ENCODE measurements around the gene C11orf71. TPM values are rescaled to one million over a fixed set of nuclear protein-coding genes. Genes with fewer than 3 reads are reported as not detected.
A peak's percentile ranks its signal among the peaks of the same experiment; 100 is the strongest.

The C11orf71 gene, protein sequence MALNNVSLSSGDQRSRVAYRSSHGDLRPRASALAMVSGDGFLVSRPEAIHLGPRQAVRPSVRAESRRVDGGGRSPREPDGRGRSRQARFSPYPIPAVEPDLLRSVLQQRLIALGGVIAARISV
- 1 to 10 TPM; 5.7 to 6.2 TPM for total RNA-seq

DNA sequence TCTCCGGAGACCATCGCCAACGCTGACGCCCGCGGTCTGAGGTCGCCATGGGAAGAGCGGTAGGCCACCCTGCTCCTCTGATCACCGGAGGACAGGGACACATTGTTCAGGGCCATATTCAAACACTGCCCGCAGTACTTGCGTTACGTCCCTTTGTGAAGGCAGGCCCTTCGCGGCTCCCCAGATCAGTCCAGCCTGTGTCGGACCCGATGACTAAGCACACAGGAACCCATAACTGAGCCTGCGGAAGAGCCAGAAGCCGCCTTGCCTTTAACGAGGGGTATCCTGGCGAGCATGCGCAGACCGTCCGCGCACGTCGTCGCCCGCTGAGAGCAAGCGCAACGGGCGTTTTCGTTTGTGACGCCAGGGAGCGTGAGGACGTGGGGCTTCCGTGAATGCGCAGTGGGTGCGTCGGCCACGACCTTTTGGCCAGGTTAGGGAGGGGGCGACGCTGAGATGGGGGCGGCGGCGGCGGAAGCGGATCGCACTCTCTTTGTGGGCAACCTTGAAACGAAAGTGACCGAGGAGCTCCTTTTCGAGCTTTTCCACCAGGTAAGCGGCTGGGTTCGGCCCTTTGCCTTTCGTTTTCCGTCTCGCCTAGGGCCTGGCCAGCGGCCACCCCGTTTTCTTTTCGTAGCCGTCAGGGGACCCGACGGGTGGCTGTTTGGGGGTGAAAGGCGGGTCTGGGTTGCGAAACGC lies at the start of gene C11orf71, which contains the start of gene RBM7:
TSS of gene C11orf71 (minus strand) at position 296 of the 699 bp plus-strand sequence. CDS start at position 116, 180 bp downstream.
TSS of gene RBM7 (plus strand) at position 451 of the 699 bp plus-strand sequence. CDS start at position 457, 6 bp downstream.
- Mint-ChIP-seq H3K4me3 (peak within 1 kb of the TSS; percentile 89), H3K27ac (peak within 1 kb of the TSS; percentile 98), H3K4me1 (peaks cover 39% of the 10 kb centered on the region), H3K36me3 (peaks cover 35% of the 10 kb centered on the region), H3K9me3 (no peaks in the 10 kb centered on the region), H3K27me3 (no peaks in the 10 kb centered on the region)
- DNase-seq, result peak; percentile 97

GRCh38 chr11:114449845-114450244 lies 49.5 kb upstream of the C11orf71 start:
- no peaks in the 10 kb centered on the region for H3K9me3 Mint-ChIP-seq
- no peak for DNase-seq
- H3K27ac Mint-ChIP-seq, result no peak overlapping the region
- no peaks in the 10 kb centered on the region for H3K27me3 Mint-ChIP-seq
- peaks cover 20% of the 10 kb centered on the region for H3K36me3 Mint-ChIP-seq
- no peaks in the 10 kb centered on the region for H3K4me1 Mint-ChIP-seq
- H3K4me3 Mint-ChIP-seq, result no peak overlapping the region

DNA sequence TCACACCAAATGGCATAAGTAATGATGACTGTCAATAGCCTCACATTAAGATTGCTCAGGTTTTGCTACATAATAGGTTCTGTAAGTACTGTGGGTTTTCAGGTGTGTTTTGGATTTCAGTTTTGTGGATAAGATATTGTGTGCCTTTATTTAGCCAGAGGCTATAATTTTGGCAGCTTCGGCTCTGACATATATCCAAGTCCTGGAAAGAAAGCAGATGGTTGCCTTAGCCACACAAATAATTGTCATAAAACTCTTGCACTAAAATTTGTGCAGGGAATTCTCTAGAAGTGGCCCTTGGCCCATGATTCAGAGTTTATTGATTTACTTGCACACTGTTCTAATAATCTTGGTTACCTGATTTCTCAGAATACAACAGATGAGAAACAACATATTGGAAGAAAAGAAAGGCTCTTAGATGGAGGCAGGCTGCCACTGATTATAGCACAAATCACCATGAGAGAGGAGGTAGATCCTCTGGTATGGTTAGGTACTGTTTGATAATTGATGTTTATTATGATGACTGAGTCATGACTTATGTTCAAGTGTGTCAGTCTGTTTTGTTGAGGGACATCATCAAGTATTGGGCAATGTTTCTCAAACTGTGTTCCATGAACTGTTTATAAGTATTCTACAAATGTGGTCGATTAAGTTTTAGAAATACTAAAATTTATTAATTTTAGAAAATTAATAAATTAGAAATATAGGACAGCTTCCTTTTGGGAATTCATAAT lies 48.6 kb upstream of the C11orf71 start:
- no peak overlapping the region for H3K4me3 Mint-ChIP-seq
- H3K36me3 Mint-ChIP-seq, result peaks cover 24% of the 10 kb centered on the region
- DNase-seq, result no peak
- H3K4me1 Mint-ChIP-seq, result no peaks in the 10 kb centered on the region
- no peaks in the 10 kb centered on the region for H3K27me3 Mint-ChIP-seq
- H3K27ac Mint-ChIP-seq, result no peak overlapping the region
- no peaks in the 10 kb centered on the region for H3K9me3 Mint-ChIP-seq

DNA sequence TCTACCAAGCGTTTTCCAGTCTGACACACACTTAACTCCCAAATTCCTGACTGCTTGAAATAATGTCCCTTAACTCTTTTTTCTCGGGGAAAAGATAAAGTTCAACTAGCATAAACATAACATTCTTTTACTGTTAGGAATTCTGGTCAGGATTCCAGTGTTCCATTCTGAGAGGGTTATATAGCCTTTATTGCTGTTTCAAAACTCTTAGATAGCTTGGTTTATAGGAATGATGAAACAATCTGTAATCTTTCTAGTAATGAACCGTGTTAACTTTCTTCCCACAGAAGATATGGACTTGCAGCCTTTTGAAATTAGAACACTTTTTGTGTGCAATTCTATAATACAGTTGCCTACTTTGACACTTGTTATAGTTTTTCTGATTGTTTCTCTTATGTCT lies 47.6 kb upstream of the C11orf71 start:
- peaks cover 21% of the 10 kb centered on the region for H3K36me3 Mint-ChIP-seq
- H3K4me1 Mint-ChIP-seq, result no peaks in the 10 kb centered on the region
- H3K4me3 Mint-ChIP-seq, result no peak overlapping the region
- H3K27ac Mint-ChIP-seq, result no peak overlapping the region
- H3K27me3 Mint-ChIP-seq, result no peaks in the 10 kb centered on the region
- DNase-seq, result no peak
- H3K9me3 Mint-ChIP-seq, result no peaks in the 10 kb centered on the region

DNA sequence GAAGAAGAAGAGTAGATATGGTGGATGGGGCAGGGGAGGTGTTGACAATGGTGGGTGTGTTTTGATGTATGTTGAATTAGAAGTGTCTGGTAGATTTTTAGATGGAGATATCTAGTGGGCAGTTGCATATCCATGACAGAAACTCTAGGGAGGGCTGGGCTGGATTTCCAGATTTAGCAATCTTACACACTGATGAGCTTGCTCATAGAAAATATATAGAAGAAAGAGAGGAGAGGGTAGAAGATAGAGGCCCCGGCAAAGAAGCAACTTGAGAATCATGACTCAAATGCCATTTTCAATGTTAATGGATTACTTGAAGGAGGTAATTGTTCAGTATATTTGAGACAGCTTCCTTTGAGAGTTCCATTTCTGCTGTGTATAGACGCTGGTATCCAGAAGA lies 47.1 kb upstream of the C11orf71 start:
- Mint-ChIP-seq H3K4me3 (no peak overlapping the region), H3K4me1 (no peaks in the 10 kb centered on the region), H3K27me3 (no peaks in the 10 kb centered on the region), H3K27ac (no peak overlapping the region), H3K9me3 (no peaks in the 10 kb centered on the region), H3K36me3 (peaks cover 21% of the 10 kb centered on the region)
- no peak for DNase-seq

DNA sequence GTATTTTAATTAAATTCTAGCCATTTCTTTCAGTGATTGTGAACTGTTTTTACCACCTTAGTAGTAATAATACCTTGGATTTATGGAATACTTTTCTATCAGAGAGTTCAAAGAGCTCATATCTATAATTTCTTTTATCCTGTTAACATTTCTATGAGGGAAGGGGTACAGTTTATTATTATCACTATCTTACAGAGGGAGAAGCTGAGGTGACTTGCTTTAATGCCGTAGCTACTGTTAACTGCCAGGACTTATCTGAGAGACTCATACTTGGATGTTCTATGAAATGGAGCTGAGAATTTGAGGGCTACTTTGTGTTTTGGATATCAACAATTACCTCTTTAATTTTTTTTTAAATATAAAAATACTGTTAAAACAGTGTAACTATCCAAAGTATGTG lies 42.2 kb upstream of the C11orf71 start:
- Mint-ChIP-seq H3K4me1 (peaks cover 24% of the 10 kb centered on the region), H3K27me3 (no peaks in the 10 kb centered on the region), H3K36me3 (peaks cover 21% of the 10 kb centered on the region), H3K27ac (no peak overlapping the region), H3K9me3 (no peaks in the 10 kb centered on the region), H3K4me3 (no peak overlapping the region)
- no peak for DNase-seq

DNA sequence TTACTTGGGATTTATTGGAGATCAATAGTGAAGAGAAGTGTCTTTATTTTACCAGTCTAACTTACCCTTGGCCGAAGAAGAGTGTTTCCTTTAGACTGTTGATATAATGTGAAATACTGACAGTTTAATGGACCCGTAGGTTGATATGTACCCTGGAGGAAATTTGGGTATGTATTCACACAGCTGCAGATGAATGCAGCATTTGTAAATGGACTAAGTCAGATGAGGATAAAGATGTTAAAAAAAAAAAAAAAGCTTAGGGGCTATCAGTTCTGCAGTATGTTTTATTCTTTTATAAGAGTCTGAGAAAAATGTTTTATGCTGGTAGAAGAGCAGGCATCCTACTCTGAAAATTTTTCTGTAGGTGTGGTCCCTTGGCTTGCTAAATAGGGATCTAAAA lies 41.6 kb upstream of the C11orf71 start:
- DNase-seq, result no peak
- H3K4me1 Mint-ChIP-seq, result peaks cover 24% of the 10 kb centered on the region
- no peaks in the 10 kb centered on the region for H3K9me3 Mint-ChIP-seq
- H3K36me3 Mint-ChIP-seq, result peaks cover 17% of the 10 kb centered on the region
- H3K27me3 Mint-ChIP-seq, result no peaks in the 10 kb centered on the region
- H3K27ac Mint-ChIP-seq, result no peak overlapping the region
- H3K4me3 Mint-ChIP-seq, result no peak overlapping the region

DNA sequence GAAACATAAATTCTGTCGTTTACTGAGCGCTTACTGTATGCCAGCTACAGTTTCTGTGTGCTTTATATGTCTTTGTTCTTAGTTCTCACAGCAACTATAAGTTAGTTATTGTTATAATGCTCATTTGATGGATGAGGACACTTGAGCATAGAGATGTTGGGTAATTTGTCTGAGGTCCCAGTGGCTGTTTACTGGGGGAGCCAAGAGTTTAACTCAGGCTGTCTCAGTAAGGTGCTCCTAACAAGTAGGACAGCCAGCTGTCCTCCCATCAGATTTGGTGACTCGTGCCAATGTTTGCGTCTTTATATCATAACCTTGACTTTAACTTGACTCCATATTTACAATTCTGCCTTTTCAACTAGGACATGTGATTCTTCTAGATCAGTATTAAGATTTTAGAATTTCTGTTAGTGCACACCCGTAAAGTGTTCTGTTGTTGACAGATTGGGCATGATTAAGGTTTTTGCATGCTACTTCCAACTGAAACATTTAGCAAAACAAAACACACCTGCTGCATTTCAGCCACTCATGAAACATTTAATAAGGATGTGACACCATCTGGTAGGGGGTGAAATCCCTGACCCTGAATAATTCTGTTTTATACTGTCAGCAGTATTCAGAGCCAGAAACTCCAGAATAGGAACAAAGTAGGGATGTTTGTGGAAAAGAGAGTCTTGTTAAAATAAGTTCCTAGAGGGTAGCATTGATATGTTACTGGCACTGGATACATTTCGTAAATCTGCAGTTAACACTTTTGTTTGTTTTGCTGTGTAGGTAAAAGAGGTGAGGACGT lies 40.9 kb upstream of the C11orf71 start:
- peaks cover 24% of the 10 kb centered on the region for H3K4me1 Mint-ChIP-seq
- H3K4me3 Mint-ChIP-seq, result no peak overlapping the region
- no peaks in the 10 kb centered on the region for H3K27me3 Mint-ChIP-seq
- H3K36me3 Mint-ChIP-seq, result peaks cover 11% of the 10 kb centered on the region
- no peak for DNase-seq
- H3K27ac Mint-ChIP-seq, result peak overlapping the region; percentile 8
- no peaks in the 10 kb centered on the region for H3K9me3 Mint-ChIP-seq

GRCh38 chr11:114440121-114440860 lies 40.0 kb upstream of the C11orf71 start:
- no peak for DNase-seq
- Mint-ChIP-seq H3K27me3 (no peaks in the 10 kb centered on the region), H3K4me3 (peak overlapping the region; percentile 98), H3K27ac (peak overlapping the region; percentile 89), H3K4me1 (peaks cover 24% of the 10 kb centered on the region), H3K9me3 (no peaks in the 10 kb centered on the region), H3K36me3 (peaks cover 10% of the 10 kb centered on the region)

GRCh38 chr11:114439229-114440120 lies 39.2 kb upstream of the C11orf71 start, which contains the start of gene REXO2:
TSS of gene REXO2 (plus strand) at chr11:114439467. CDS start at chr11:114439529, 62 bp downstream.
- Mint-ChIP-seq H3K27ac (peak within 1 kb of the TSS; percentile 89), H3K4me3 (peak within 1 kb of the TSS; percentile 98), H3K36me3 (peaks cover 7% of the 10 kb centered on the region), H3K9me3 (no peaks in the 10 kb centered on the region), H3K4me1 (peaks cover 24% of the 10 kb centered on the region), H3K27me3 (no peaks in the 10 kb centered on the region)
- peak; percentile 92 for DNase-seq

DNA sequence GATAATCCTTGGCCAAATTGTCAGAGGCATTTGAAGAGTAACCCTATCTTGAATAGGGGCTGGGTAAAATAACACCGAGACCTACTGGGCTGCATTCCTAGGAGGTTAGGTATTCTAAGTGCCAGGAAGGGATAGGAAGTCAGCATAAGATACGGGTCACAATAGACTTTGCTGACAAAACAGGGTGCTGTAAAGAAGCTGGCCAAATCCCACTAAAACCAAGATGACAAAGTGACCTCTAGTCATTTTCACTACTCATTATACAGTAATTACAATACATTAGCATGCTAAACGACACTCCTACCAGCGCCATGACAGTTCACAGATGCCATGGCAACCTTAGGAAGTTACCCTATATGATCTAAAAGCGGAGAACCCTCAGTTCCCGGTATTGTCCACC lies 38.0 kb upstream of the C11orf71 start:
- peaks cover 24% of the 10 kb centered on the region for H3K4me1 Mint-ChIP-seq
- no peaks in the 10 kb centered on the region for H3K27me3 Mint-ChIP-seq
- no peak for DNase-seq
- H3K4me3 Mint-ChIP-seq, result no peak overlapping the region
- peaks cover 7% of the 10 kb centered on the region for H3K36me3 Mint-ChIP-seq
- no peaks in the 10 kb centered on the region for H3K9me3 Mint-ChIP-seq
- no peak overlapping the region for H3K27ac Mint-ChIP-seq

- peaks cover 2% of the 10 kb centered on the region for H3K36me3 Mint-ChIP-seq
- no peak overlapping the region for H3K4me3 Mint-ChIP-seq
- H3K9me3 Mint-ChIP-seq, result no peaks in the 10 kb centered on the region
- no peak for DNase-seq
- no peak overlapping the region for H3K27ac Mint-ChIP-seq
- no peaks in the 10 kb centered on the region for H3K27me3 Mint-ChIP-seq
- H3K4me1 Mint-ChIP-seq, result no peaks in the 10 kb centered on the region
Measured at GRCh38 chr11:114433376-114433775, 33.1 kb upstream of the C11orf71 start.

DNA sequence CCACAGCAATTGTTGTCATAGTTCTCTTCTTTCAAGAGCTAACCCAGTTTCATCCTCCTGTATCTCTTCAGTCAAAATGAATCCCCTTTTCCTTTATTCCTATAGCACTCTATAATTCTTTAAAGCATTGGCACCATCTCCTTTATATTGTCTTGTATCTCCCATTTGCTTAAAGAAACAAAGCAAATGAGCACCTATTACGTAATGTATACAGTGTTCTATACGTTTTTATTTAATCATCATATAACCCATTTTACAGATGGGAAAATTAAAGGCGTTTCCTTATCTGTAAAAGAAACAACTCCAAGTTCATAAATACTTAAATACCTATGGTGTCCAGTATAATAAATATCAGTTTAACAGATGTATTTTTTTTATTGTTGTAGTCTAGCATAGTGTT lies 32.6 kb upstream of the C11orf71 start:
- H3K27me3 Mint-ChIP-seq, result no peaks in the 10 kb centered on the region
- no peak overlapping the region for H3K27ac Mint-ChIP-seq
- no peak overlapping the region for H3K4me3 Mint-ChIP-seq
- DNase-seq, result no peak
- peaks cover 2% of the 10 kb centered on the region for H3K36me3 Mint-ChIP-seq
- H3K4me1 Mint-ChIP-seq, result no peaks in the 10 kb centered on the region
- no peaks in the 10 kb centered on the region for H3K9me3 Mint-ChIP-seq
